Mesodermal cell (in vitro differentiated cells): ENCODE results near the gene ISCA1.

ENCODE experiments used
- H3K27ac ChIP-seq: 2 replicates; pipeline ENCODE4 v1.7.0; 2013; ENCODE audit warnings: mild to moderate bottlenecking, low read depth, low read length, moderate library complexity; ENCODE audit not compliant: severe bottlenecking
- H3K36me3 ChIP-seq: 2 replicates; pipeline ENCODE4 v1.7.1; 2013; ENCODE audit warnings: mild to moderate bottlenecking, low read length, moderate library complexity; ENCODE audit not compliant: control insufficient read depth, insufficient read depth
- H3K4me1 ChIP-seq: one replicate; pipeline ENCODE4 v1.7.1; 2013; ENCODE audit warnings: mild to moderate bottlenecking, low read length; ENCODE audit not compliant: insufficient read depth, control insufficient read depth, poor library complexity, severe bottlenecking
- H3K4me3 ChIP-seq: 2 replicates; pipeline ENCODE4 v1.7.0; 2013; ENCODE audit warnings: low read length, control low read depth, mild to moderate bottlenecking; ENCODE audit not compliant: insufficient read depth, poor library complexity, severe bottlenecking; ENCODE audit errors: extremely low read depth
- H3K9me3 ChIP-seq: 2 replicates; pipeline ENCODE4 v1.7.1; 2013; ENCODE audit warnings: mild to moderate bottlenecking, low read length, moderate library complexity; ENCODE audit not compliant: control insufficient read depth
- WGBS, 2 experiments: methylation state at CpG; one replicate each; pipeline ENCODE4 v1.1.5; 2013; ENCODE audit warnings: missing lambda C conversion rate in 2 of 2; ENCODE audit not compliant: insufficient coverage in 2 of 2; 5-methylcytosine and 5-hydroxymethylcytosine counted together

The ISCA1 gene

DNA sequence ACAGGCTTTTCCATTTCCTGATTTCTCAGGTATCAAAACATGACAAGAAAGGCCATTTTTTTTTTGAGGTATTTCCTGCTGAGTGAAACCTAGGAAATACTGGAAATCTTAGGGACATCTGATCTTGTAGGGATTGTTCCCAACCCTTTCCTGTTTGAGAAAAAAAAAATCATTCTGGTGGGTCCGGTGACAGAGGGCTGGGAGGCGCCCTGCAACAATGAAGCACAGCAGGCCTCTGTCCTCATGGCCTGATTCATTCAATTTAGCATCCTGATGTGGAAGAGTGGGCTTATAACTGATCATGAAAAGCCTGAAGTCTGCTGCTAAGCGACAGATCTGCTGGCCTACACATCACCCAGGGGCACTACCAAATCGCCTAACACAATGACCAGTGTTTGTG lies 19.8 kb downstream of the ISCA1 start:
- H3K9me3 ChIP-seq = no peaks in the 10 kb centered on the region
- WGBS, 2 experiments = 60 to 100% methylated on average over 1 of the region's 4 CpGs
- peak overlapping the region; percentile 5 for H3K27ac ChIP-seq
- no peaks in the 10 kb centered on the region for H3K4me1 ChIP-seq
- peaks cover 36% of the 10 kb centered on the region for H3K36me3 ChIP-seq
- no peak overlapping the region for H3K4me3 ChIP-seq

DNA sequence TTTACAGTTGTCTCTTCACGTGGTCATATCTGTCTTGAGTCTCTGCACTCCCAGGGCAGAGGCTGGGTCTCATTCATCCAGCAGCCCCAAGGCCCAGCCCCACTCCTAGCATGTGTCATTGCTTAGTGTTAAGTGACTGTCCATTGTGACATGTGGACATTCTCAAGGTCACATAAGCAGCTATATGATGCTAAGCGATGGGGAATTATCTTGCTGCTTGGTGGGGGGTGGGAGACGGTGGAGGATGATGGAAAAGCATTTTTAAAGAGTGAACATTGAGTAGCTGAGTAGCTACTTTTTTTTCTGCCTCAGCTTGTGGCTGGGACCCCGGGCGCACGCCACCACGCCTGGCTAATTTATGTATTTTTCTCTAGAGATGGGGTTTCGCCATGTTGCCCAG lies 22.8 kb downstream of the ISCA1 start, which contains the start of gene C9orf153:
Gene C9orf153 (minus strand): TSS at position 101 of the 400 bp plus-strand sequence. CDS start 30,054 bp downstream, outside the sequence.
- 92 to 94% methylated on average over 4 to 7 of the region's 8 CpGs for WGBS, 2 experiments
- Histone ChIP-seq H3K4me1 (no peaks in the 10 kb centered on the region), H3K36me3 (peaks cover 26% of the 10 kb centered on the region), H3K4me3 (no peak within 1 kb of the TSS), H3K27ac (no peak within 1 kb of the TSS), H3K9me3 (no peaks in the 10 kb centered on the region)

DNA sequence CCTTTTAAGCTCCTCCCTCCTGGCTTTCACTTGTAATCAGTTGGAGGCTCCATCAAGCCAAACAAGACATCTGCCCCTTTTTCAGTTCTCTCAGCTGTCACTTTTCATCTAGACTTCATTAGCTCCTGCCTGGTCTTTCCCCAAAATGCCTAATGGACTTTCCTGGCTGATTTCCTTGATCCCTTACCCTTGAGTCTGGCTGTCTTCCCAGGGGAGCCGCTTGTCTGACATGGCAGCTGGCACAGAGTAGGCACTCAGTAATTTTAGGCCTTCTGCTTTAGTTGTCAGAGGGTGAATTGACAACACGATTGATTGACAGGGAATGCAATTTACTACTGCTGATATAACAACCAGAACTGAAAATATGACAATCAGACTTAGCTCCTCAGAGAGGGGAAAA lies 24.9 kb downstream of the ISCA1 start:
- H3K36me3 ChIP-seq = peaks cover 7% of the 10 kb centered on the region
- H3K27ac ChIP-seq = no peak overlapping the region
- H3K4me3 ChIP-seq = no peak overlapping the region
- no peaks in the 10 kb centered on the region for H3K4me1 ChIP-seq
- 67 to 100% methylated on average over 1 to 2 of the region's 2 CpGs for WGBS, 2 experiments
- peaks cover 10% of the 10 kb centered on the region for H3K9me3 ChIP-seq

- H3K4me3 ChIP-seq = no peak overlapping the region
- WGBS, 2 experiments = 86% methylated on average over 1 of the region's 3 CpGs; no CpG with 5 or more reads in 1 of the 2 experiments
- no peaks in the 10 kb centered on the region for H3K4me1 ChIP-seq
- no peak overlapping the region for H3K27ac ChIP-seq
- H3K9me3 ChIP-seq = peaks cover 10% of the 10 kb centered on the region
- H3K36me3 ChIP-seq = peaks cover 4% of the 10 kb centered on the region
These were observed 25.7 kb downstream of the ISCA1 start for GRCh38 chr9:86256653-86257052.

DNA sequence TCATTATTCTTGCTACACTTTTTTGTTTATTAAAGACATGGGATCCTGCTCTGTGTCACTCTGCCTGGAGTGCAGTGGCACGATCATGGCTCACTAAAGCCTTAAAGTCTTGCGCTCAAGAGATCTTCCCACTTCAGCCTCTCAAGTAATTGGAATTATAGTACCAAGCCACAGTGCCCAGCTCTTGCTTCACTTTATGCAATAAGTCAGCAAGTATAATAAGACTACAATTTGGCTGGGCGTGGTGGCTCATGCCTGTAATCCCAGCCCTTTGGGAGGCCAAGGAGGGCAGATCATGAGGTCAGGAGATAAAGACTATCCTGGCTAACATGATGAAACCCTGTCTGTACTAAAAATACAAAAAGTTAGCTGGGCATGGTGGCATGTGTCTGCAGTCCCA lies 28.8 kb downstream of the ISCA1 start:
- no peak overlapping the region for H3K4me3 ChIP-seq
- WGBS, 2 experiments = 85 to 95% methylated on average over 3 of the region's 3 CpGs
- no peaks in the 10 kb centered on the region for H3K36me3 ChIP-seq
- no peak overlapping the region for H3K27ac ChIP-seq
- H3K4me1 ChIP-seq = no peaks in the 10 kb centered on the region
- peaks cover 10% of the 10 kb centered on the region for H3K9me3 ChIP-seq

- Histone ChIP-seq H3K27ac (no peak overlapping the region), H3K4me1 (no peaks in the 10 kb centered on the region), H3K36me3 (no peaks in the 10 kb centered on the region), H3K4me3 (no peak overlapping the region), H3K9me3 (peaks cover 10% of the 10 kb centered on the region)
- no CpG with 5 or more reads among the region's 1 CpG for WGBS, 2 experiments
These were observed 29.5 kb downstream of the ISCA1 start for GRCh38 chr9:86252870-86253269.

- Histone ChIP-seq H3K36me3 (no peaks in the 10 kb centered on the region), H3K4me1 (no peaks in the 10 kb centered on the region), H3K4me3 (no peak overlapping the region), H3K9me3 (peaks cover 10% of the 10 kb centered on the region), H3K27ac (no peak overlapping the region)
These were observed 32.2 kb downstream of the ISCA1 start for GRCh38 chr9:86250123-86250522.

DNA sequence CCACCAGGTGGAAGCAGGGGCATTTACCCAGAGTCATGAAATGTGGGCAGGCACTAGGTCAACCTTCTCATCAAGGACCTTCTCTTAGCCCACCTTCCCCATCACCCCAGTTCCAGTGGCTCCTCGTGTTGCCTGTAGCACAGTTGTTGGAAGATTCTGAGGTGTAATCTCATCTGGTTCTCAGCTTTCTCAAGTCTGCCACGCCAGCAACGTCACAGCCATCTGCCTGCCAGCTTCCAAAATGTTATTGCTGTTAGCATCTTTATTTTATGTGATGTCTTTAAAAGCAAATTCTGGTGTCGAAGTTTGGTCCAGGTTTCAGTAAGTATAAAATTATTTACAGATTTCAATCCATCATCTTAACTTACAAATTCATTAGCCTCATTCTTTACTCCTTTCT lies 33.6 kb downstream of the ISCA1 start:
- Histone ChIP-seq H3K4me1 (no peaks in the 10 kb centered on the region), H3K4me3 (no peak overlapping the region), H3K9me3 (peaks cover 10% of the 10 kb centered on the region), H3K36me3 (no peaks in the 10 kb centered on the region), H3K27ac (no peak overlapping the region)
- 83% methylated on average over 3 of the region's 4 CpGs; no CpG with 5 or more reads in 1 of the 2 experiments for WGBS, 2 experiments

DNA sequence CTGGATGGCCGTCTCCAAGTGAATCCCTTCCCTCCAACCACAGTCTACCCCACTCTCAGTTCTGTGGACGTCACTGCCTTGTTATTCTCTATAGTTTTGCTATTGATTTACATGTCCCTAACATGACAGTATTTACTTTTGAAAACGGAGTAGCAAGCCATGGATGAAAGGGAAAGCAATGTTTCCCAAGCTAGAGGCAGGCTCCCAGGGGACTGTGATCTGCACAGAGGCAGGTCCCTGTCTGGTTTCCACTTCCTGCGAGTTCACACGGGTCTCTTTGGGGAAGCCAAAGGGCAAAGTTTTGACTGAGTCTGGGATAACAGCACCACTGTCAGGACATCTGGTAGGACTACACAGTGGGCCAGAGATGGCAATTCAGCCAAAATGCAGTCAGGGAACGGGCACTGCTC lies 35.6 kb downstream of the ISCA1 start:
- WGBS, 2 experiments = 60 to 76% methylated on average over 4 of the region's 6 CpGs
- Histone ChIP-seq H3K4me3 (no peak overlapping the region), H3K4me1 (no peaks in the 10 kb centered on the region), H3K27ac (no peak overlapping the region), H3K9me3 (no peaks in the 10 kb centered on the region), H3K36me3 (no peaks in the 10 kb centered on the region)

- Histone ChIP-seq H3K9me3 (no peaks in the 10 kb centered on the region), H3K27ac (peak overlapping the region; percentile 16), H3K4me3 (no peak overlapping the region), H3K36me3 (no peaks in the 10 kb centered on the region), H3K4me1 (no peaks in the 10 kb centered on the region)
- 71 to 75% methylated on average over 1 of the region's 2 CpGs for WGBS, 2 experiments
These were observed 40.3 kb downstream of the ISCA1 start for GRCh38 chr9:86242071-86242470.

DNA sequence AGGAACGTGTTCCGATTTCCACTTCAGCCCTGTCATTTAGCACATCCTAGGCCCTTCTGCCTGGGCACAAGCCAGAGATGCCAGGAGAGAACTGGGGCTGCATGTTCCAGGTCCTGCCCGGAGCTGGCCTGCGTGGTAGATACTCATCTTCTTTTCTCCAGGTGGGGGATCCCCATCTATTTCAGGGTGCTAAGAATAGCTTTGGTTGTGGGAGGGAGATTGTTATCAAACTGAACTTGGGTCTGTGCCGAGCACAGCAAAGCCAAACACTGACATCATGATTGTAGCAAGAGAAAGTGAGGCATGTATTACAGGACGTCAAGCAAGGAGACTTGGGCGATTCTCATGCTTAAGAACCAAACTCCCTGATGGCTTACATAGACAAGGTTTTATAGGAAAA lies 41.1 kb downstream of the ISCA1 start:
- H3K9me3 ChIP-seq = no peaks in the 10 kb centered on the region
- no peaks in the 10 kb centered on the region for H3K4me1 ChIP-seq
- no peak overlapping the region for H3K4me3 ChIP-seq
- 92% methylated on average over 6 to 7 of the region's 7 CpGs for whole genome bisulfite sequencing, 2 experiments
- H3K27ac ChIP-seq = no peak overlapping the region
- H3K36me3 ChIP-seq = no peaks in the 10 kb centered on the region
